Suppressor macrophage treated with lipopolysaccharide for 4 hours (primary cell): ENCODE data around the gene DNM2.
"Not testable (repeated sequence)": the region's sequence is repeated elsewhere in the genome, so short reads cannot be mapped to it uniquely, and the experiment has no call there.

Experiments used
- DNase-seq: peaks from one replicate; pipeline ENCODE4 v3.0.0-alpha.2; 2020

The DNM2 gene

DNA sequence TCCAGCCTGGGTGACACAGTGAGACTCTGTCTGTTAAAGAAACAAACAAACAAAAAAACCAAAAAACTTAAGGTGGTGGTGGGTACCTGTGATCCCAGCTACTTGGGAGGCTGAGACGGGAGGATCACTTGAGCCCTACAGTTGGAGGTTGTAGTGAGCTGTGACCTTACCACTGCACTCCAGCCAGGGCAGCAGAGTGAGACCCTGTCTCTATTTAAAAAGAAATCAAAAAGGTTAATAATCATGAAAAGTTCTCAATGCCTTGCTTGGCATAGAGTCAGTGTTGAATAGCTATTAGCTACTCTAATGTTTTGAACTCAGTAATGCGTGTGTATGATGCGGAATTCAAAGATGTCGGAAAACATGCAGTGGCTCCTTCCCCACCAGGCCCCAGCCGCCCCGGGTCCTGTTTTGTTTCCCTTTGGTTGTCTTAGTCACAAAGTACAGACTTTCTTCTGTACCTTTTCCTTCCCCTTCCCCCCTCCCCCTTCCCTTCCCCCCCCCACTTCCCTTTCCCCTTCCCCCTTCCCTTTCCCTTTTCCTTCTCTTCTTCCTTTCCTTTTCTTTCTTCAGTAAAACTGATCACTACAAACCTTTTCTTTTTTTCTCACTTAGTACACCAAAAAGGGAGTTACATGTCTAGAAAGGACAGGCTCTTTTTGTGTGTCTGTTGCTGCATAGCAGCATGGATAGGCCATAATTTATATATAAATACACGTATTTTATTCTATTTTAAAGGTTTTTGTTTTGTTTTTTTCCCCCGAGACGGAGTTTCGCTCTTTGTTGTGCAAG is 35.2 kb downstream of the DNM2 start:
- DNase-seq, result no peak

DNA sequence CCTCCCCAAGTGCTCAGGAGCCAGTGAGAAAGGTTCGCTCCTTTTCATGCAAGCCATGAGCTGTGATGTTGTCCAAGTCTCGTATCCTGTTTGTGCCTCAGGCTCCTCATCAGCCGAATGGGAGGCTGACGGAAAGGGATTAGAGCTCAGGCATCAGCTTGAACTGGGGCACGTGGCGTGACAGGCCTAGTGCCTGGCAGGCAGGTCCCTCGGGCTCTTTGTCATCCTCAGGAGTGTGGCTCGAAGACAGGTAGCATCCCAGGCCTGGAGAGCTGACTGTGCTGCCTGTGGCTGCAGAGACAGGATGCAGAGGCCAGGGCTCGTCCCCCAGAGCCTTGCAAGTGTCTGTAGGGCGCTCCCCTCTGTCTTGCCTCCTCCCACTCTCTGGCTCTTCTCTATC is 38.5 kb downstream of the DNM2 start:
- no peak for DNase-seq

DNA sequence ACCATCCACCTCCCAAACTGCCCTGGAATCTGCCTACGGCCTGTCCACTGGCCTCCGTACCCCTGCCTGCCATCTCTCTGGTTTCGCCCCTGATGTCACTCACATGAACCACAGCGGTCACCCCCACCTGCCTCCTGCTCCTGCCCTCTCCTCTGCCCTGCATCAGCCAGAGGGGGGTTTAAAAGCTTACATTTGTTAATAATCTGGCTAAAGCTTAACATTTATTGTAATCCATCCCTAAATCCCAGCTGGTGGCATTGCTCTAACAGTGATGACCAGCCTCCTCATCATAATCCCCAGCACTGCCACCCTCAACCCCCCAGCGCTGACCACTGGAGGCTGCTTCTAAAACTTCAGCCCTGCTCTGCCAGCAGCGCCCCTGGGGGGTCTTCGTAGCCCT is 38.9 kb downstream of the DNM2 start:
- no peak for DNase-seq

DNA sequence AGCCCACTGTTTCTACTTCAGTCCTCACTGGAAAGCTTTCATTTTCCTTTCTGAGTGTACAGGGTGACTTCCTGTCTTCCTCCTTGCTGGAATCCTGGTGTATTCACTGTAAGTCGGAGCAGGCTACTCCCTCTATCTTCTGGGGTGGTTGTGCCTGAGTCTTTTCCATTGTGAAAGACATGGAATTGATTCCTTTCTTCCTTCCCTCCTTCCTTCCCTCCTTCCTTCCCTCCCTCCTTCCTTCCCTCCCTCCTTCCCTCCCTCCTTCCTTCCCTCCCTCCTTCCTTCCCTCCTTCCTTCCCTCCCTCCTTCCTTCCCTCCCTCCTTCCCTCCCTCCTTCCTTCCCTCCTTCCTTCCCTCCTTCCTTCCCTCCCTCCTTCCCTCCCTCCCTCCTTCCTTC is 40.2 kb downstream of the DNM2 start:
- DNase-seq, result not testable (repeated sequence)

DNA sequence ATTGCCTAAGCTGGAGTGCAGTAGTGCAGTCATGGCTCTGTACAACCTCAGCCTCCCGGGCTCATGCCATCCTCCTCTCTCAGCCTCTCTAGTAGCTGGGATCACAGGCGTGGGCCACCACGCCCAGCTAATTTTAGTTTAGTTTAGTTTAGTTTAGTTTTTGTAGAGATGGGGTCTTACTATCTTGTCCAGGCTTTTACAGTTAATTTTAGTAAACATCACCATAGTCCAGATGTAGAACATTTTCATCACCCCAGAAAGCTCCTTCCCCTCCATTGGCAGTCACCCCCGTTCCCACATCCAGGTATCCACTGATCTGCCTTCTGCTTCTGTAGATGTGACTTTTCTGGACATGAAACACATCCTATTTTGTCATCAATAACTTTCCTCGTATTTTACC is 41.1 kb downstream of the DNM2 start:
- DNase-seq, result no peak

DNA sequence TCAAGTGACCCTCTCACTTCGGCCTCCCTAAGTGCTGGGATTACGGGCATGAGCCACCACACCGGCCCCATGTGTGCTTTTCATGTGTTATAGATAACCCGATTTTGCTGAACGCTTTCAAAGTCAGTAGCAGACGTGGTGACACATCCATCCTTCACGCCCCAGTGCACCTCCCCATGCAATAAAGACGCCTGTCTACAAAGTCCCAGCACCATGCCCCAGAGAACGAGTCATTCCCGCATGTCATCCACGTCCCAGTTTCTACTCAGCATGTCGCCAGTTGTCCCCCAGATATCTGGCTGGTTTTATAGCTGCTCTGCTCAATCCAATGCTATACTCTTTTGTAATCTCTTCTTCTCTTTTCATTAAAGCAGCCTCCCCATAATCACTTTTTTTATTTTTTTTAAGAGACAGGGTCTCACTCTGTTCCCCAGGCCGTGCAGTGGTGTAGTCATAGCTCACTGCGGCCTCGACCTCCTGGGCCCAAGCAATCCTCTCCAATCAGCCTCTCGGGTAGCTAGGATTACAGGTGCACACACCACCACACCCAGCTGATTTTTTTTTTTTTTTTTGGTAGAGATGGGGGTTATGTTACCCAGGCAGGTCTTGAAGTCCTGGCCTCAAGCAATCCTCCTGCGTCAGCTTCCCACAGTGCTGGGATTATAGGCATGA is 42.5 kb downstream of the DNM2 start:
- DNase-seq, result peak; percentile 37

DNA sequence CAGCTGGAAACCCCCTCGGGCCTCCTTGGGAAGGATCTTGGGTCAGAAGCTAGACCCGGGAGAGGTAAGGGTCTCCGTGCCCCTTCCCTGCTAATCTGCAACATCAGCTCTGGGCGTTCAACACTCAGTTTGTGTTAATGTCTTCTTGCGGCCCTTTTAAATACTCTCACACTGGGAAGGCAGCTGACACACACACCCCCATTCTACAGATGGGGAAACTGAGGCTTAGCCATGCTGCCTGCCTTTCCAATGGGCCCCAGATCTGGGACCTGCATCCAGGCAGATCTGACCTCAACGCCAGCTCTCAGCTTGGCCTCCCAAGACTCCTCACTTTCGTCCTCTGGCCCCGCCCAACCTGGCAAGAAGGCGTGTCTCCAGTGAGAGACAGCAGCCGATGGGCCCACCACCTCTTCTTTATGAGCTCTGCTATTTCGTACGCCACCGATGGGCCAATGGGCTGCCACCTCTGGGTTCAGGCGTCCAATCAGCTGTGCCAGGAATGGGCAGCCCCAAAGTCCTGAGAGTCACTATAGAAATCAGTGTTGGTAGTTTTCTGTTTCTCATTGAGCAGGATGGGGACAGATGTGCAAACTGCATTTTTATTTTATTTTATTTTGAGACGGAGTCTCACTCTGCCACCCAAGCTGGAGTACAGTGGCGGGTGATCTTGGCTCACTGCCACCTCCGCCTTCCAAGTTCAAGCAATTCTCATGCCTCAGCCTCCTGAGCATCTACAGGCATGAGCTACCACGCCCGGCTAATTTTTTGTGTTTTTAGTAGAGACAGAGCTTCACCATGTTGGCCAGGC is 43.8 kb downstream of the DNM2 start:
- no peak for DNase-seq

DNA sequence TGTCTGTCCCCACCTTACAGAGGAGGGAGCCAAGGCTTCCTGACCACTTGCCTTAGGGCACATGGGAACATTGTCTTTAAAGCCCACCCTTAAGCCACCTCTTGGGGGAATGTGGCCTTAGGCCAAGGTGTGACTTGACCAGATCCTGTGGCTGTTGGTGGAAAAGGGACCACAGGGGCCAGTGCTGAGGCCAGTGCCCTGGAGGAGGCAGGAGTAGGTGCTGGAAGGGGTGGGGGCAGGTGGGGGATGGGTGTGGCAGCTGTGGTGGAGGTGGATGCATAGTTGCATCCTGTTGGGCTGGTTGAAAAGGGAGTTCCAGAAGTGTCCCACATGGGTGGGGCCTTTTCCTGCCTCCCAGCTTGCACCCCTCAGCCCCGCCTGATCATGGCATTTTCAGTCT is 44.8 kb downstream of the DNM2 start:
- no peak for DNase-seq

DNA sequence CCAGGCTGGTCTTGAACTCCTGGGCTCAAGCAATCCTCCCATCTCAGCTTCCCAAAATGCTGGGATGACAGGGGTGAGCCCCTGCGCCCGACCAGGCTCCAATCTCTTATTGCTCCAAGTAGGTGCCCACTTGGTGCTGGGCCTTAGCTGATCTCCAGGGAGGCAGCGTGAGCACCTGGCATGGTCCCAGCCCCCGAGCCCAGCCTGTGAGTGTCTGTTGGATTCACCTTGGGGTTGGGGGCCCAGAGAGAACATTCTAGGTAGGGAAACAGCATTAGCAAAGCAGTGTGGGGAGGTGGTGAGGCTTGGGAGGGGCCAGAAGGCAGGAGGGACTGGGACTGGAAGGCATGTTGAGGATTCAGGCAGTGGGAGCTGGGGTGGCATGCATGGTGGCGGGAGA is 45.5 kb downstream of the DNM2 start:
- no peak for DNase-seq

DNA sequence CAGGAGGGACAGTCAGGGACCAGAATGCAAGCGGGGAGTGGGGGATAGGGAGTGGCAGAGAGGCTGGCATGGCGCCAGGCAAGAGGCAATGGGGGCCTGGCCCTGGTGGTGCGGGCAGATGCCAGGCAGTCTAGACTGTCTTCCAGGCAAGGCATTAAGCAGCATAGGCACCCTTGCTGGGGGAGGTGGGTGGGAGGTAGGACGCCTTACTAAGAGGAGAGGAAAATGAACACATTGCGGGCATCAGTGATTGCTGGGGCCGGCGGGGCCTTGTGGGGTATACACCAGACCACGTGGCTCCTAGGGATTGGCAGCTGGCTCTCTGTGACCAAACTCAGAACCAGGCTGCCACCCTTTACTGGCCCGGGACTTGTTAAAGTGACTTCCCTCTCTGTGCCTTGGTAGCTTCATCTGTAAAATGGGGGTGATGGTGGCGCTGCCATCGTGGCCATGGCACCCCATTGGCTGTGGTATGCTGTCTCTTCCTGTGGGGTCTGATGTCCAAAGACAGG is 46.0 kb downstream of the DNM2 start:
- no peak for DNase-seq

DNA sequence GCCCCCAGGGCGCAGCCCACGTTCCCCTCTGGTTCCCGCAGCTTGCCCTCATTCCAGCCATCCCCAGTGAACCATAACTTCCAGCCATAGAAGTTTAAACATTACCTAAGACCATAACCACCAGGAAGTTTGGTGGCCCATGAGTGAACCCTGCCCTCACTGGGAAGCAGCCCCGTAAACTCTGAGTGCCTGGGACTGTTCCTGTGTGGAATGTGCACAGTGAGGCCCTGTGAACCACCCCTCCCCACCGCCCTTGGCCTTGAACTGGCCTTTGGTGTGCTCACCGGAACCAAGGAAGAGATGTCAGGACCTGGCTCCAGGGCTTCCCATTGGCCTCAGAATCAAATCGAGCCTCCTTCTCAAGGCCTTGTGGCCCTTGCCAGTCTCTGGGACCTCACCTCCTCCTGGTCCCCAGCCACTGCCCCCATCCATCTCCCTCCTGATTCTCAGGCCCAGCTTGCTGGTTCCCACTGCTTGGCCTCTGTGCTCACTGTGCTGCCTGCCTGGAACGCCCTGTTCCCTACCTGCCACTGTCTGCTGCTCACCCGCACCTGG is 46.5 kb downstream of the DNM2 start:
- DNase-seq, result no peak

DNA sequence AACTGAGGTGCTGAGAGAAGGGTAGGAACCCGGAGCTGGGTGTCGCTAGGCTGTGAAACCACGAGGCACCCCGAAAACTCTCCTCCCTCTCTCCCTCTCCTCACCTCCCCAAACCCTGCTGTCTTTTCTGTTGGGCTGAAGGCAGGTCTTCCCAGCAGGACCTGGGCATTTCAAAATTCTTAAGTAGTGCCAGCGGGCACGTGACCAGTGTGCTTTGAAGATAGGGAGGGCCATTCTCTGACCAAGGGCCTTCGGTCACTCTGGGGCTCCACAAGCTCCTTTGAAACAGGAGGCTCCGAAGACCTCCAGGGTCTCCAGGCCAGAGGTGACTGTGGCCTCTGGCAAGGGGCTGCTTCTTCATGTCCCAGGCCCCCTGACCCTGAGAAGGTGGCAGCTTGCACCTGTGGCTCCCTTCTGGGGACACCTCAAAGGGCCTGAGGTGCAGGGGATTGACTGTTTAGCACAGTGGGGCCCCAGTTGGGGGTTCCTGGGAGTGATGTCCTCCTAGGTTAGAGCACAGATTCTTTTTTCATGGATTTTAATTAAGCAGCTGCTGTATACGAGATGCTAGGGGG is 48.3 kb downstream of the DNM2 start:
- DNase-seq, result no peak

DNA sequence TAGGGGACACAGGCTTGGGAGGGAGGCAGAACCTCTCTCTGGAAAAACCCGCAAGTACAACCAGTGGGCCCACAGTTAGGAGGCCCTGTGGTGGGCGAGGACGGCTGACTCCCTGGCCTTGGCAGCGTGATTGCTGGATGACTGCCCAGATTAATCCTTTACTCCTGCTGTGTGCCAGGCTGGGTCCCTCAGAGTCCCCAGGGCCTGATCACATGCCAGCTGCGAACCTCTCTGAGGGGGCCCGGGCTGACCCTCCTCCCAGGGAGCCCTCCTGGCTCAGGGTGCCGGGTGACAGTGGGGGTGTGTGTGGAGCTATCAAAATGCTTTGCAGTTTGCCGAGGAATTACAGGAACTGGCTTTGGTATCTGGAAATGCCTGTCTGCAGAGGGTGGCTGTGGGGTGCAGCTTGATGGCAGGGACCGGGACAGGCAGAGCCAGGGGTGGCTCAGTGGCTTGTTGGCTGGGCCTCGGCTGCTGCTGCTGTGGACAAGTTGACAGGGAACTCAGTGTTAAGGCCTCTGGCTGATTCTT is 48.9 kb downstream of the DNM2 start:
- no peak for DNase-seq

DNA sequence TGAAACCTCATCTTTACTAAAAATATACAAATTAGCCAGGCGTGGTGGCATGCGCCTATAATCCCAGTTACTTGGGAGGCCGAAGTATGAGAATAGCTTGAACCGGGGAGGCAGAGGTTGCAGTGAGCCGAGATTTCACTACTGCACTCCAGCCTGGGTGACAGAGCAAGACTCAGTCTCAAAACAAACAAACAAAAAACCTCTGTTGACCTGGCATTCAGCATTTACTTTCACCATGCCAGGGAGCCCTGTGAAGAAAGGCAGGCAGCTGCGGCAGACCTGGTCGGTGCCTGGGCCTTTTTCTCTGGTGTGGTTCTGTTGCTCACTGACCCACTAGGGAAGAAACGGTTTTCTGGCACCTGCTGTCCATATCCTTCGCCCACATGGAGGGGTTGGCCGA is 49.8 kb downstream of the DNM2 start:
- no peak for DNase-seq

DNA sequence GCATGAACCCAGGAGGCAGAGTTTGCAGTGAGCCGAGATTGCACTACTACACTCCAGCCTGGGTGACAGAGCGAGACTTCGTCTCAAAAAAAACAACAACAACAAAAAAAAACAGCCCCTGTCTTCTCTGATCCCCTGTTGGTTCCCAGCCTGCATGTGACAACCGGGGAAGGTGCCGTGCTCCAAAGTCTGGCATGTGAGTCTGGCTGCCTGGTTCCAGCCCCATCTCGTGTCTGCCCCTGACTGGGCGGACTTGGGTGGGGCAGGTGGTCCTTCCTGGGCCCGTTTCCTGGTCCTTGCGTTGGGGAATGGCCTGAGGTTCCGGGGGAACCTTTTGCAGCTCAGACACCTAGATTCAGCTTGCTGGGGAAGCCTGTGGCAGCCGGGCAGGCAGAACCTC is 50.5 kb downstream of the DNM2 start:
- DNase-seq, result no peak

DNA sequence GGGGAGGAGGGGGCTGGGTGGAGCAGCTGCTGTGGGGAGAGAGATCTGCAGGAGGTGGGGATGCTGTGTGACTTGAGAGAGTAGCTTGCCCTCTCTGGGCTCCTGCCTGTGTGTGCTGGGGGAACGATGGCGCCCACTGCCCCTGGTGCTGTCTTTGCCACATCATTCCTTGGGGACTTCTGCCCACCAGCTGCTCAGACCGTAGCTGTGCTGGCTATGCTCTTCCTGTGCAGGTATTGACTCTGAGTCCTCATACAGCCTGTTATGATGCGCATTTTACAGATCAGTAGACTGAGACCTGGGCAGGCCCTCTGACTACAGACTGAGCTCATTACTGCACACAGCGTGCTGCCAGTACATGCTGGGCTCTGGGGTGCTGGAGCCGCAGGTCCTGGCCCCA is 51.1 kb downstream of the DNM2 start:
- DNase-seq, result no peak

DNA sequence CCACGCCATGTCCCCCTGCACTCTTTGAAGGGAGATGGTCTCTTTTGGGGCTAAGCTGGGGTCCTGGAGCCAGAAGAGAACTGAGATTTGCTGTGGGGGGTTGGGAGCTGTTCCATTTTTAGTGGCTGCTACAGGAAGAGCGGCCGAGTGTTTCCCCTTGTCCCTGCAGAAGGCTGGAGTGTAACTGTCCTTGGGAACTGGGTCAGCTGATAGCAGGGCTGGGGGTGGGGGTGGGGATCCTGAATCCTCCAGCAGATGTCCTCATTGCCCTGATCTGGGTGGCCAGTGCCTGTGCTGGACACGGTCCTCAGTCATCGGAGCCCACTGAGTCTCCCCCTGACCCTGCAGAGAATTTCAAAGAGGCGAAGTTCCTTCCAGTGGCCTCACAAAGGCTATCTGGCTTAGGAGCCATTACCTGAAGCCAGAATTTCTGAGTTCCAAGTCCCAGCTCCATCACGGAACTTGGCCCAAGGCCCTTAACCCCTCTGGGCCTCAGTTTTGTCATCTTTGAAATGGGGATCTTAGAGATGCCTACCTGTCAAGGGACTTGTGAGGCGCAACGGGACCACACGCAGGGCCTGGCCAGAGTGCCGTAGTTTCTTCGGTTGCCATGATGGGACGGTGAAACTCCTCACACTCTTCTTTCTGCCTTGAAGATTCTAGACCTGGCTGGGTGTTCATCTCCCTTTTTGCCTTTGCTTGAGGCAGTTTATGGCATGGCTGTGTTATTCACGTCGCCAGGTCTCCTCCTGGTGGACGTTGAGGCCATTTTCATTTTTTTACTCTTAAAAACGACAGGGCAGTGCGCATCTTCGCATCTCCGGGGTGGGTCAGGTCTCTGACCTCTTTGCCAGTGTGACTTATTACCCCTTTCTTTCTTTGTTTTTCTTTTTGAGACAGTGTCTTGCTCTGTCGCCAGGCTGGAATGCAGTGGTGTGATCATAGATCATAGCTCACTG is 51.9 kb downstream of the DNM2 start:
- DNase-seq, result peak; percentile 54

DNA sequence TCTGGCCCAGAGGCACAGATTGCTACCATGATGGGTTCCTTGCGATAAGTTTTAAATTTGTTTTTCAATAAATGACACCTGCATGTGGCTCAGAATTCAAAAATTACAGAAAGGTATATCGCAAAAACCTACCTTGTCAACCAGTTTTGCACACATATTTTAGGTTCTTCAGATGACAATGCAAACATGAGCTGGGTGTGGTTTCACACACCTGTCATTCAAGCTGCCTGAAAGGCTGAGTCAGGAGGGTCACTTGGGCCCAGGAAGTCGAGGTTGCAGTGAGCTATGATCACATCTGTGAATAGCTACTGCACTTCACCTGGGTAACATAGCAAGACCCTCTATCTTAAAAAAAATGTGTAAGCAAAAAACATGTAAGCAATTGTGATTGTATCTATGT is 56.1 kb downstream of the DNM2 start:
- DNase-seq, result no peak

DNA sequence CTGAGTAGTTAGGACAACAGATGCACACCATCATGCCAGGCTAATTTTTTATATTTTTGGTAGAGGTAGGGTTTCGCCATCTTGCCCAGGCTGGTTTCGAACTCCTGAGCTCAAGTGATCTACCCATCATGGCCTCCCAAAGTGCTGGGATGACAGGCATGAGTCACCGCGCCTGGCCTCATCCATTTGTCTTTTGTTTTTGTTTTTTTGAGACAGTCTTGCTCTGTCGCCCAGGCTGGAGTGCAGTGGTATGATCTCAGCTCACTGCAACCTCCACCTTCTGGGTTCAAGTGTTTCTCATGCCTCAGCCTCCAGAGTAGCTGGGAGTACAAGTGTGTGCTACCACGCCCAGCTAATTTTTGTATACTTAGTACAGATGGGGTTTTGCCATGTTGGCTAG is 57.0 kb downstream of the DNM2 start:
- no peak for DNase-seq

DNA sequence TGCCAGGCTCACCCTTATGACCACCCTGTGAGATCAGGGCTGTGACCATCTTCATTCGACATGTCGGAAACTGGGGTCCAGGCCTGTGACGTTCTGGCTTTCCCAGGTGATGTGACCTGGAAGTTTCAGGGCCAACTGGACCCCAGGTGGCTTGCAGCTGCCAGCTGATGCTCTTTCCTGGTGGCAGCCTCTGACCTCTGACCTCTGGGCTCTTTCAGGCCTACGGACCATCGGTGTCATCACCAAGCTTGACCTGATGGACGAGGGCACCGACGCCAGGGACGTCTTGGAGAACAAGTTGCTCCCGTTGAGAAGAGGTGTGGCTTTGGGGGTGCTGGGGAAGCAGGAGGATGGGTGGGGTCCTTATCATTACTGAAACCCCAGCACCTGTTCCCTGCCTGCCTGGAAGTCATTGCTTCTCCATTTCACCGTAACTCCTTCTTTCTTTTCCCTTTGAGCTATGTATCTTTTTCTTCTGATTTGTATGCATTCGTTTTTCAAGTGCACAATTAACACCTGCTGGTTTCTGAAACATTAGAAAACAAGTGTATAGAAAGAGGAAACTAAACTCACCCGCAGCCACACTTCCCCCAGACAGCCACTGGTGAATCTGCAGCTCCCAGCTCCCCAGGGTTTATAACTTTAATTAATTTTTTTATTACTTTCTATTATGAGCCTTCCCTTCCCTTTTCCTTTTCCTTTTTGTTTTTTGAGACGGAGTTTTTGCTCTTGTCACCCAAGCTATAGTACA is 59.2 kb downstream of the DNM2 start:
- peak; percentile 23 for DNase-seq

DNA sequence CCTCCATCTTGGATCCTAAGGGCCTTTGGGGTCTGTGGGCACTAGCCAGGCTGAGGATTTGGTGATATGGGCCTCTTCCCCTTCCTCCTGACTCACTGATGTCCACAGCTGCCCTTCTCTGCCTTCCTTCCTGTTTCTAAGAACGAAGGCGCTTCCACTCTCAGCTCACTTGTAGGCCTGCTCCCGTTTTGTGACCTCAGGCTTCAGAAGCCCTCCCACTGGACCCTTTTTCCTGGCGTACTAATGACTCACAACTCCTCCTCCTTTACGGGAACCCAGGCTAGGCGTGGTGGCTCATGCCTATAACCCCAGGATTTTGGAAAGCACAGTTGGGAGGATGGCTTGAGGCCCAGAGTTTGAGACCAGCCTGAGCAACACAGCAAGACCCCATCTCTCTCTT is 62.5 kb downstream of the DNM2 start:
- peak; percentile 98 for DNase-seq
